Activated CD4-positive, alpha-beta memory T cell treated with anti-CD3 and anti-CD28 coated beads, Interleukin-2, amount 10 ng/mL, durations not matched to agents 7 days and 5 days (primary cell): ENCODE data around the gene PECR. TPM values are rescaled to one million over a fixed set of nuclear protein-coding genes. Genes with fewer than 3 reads are reported as not detected.
A peak's percentile ranks its signal among the peaks of the same experiment; 100 is the strongest.

Source experiments
- CTCF ChIA-PET: fragments of 350-600 bp; sonication (Branson Sonifier 250); formaldehyde crosslinking; loops from one replicate; lab custom pipeline; 2021; ENCODE audit warnings: antibody characterized with exemption, inconsistent platforms; lab: Charles Lee
- POLR2A ChIA-PET: fragments of 350-600 bp; sonication (Branson Sonifier 250); formaldehyde crosslinking; loops from one replicate; lab custom pipeline; 2021; ENCODE audit warnings: antibody characterized with exemption; lab: Charles Lee
- DNase-seq: peaks from one replicate; pipeline ENCODE4 v3.0.0-alpha.2; 2020
- H3K27ac Mint-ChIP-seq: one replicate; pipeline ENCODE4 v1.8.0; 2021; ENCODE audit warnings: mild to moderate bottlenecking, mixed read lengths
- H3K27me3 Mint-ChIP-seq: one replicate; pipeline ENCODE4 v1.8.0; 2021; ENCODE audit warnings: mixed read lengths
- H3K36me3 Mint-ChIP-seq: one replicate; pipeline ENCODE4 v1.8.0; 2021; ENCODE audit warnings: low read depth, mixed read lengths
- H3K4me1 Mint-ChIP-seq: one replicate; pipeline ENCODE4 v1.8.0; 2021; ENCODE audit warnings: mixed read lengths
- H3K4me3 Mint-ChIP-seq: one replicate; pipeline ENCODE4 v1.8.0; 2021; ENCODE audit warnings: mild to moderate bottlenecking, mixed read lengths
- H3K9me3 Mint-ChIP-seq: one replicate; pipeline ENCODE4 v1.8.0; 2021; ENCODE audit warnings: mixed read lengths
- total RNA-seq, 2 experiments: library from RNA; stranded (reverse); gene quantifications; one replicate each; pipeline ENCODE4 v1.2.3, GENCODE V29; 2021

The PECR gene
- total RNA-seq, 2 experiments from 2014 or later: 32.5 to 34.7 TPM

GRCh38 chr2:216039918-216040317, 41.7 kb downstream of the PECR start:
- H3K4me1 Mint-ChIP-seq: peaks cover 2% of the 10 kb centered on the region
- ChIA-PET POLR2A (no interaction called here), CTCF (interaction anchor here (0.6 to 1.6 kb wide), 3 partner anchors 11 to 770 kb away, joined by 3 to 4 read pairs (median 3); no protein-coding TSS in a partner anchor)
- no peaks in the 10 kb centered on the region for H3K9me3 Mint-ChIP-seq
- no peak overlapping the region for H3K4me3 Mint-ChIP-seq
- H3K36me3 Mint-ChIP-seq: peaks cover 38% of the 10 kb centered on the region
- no peak overlapping the region for H3K27ac Mint-ChIP-seq
- no peaks in the 10 kb centered on the region for H3K27me3 Mint-ChIP-seq
- no peak for DNase-seq

- H3K36me3 Mint-ChIP-seq: peaks cover 42% of the 10 kb centered on the region
- CTCF ChIA-PET: interaction anchor here (0.6 to 4.5 kb wide), 23 partner anchors 10 to 631 kb away, joined by 3 to 51 read pairs (median 7); partner anchors contain the start of genes PECR, TMEM169 and XRCC5
- H3K27me3 Mint-ChIP-seq: no peaks in the 10 kb centered on the region
- H3K4me1 Mint-ChIP-seq: peaks cover 49% of the 10 kb centered on the region
- POLR2A ChIA-PET: interaction anchor here (0.8 to 1.5 kb wide), 5 partner anchors 17 to 101 kb away, joined by 3 to 5 read pairs (median 3); partner anchors contain the start of genes PECR and TMEM169
- no peaks in the 10 kb centered on the region for H3K9me3 Mint-ChIP-seq
- DNase-seq: peak; percentile 83
- H3K4me3 Mint-ChIP-seq: no peak overlapping the region
- no peak overlapping the region for H3K27ac Mint-ChIP-seq
Observed at GRCh38 chr2:216034065-216034464, 47.5 kb downstream of the PECR start.

- POLR2A ChIA-PET: interaction anchor here (1.0 to 2.1 kb wide), 7 partner anchors 16 to 101 kb away, joined by 3 to 14 read pairs (median 5); partner anchors contain the start of genes PECR, TMEM169 and XRCC5
- DNase-seq: no peak
- peaks cover 42% of the 10 kb centered on the region for H3K36me3 Mint-ChIP-seq
- no peak overlapping the region for H3K27ac Mint-ChIP-seq
- CTCF ChIA-PET: interaction anchor here (0.6 to 4.5 kb wide), 23 partner anchors 9 to 632 kb away, joined by 3 to 51 read pairs (median 7); partner anchors contain the start of gene XRCC5
- no peaks in the 10 kb centered on the region for H3K27me3 Mint-ChIP-seq
- no peak overlapping the region for H3K4me3 Mint-ChIP-seq
- no peaks in the 10 kb centered on the region for H3K9me3 Mint-ChIP-seq
- peaks cover 49% of the 10 kb centered on the region for H3K4me1 Mint-ChIP-seq
Observed at GRCh38 chr2:216033403-216033802, 48.2 kb downstream of the PECR start.

- Mint-ChIP-seq H3K36me3 (peaks cover 35% of the 10 kb centered on the region), H3K9me3 (no peaks in the 10 kb centered on the region), H3K27me3 (no peaks in the 10 kb centered on the region), H3K4me3 (peak overlapping the region; percentile 15), H3K27ac (peak overlapping the region; percentile 78), H3K4me1 (peaks cover 49% of the 10 kb centered on the region)
- no peak for DNase-seq
- ChIA-PET POLR2A (interaction anchor here (0.9 to 2.1 kb wide), 9 partner anchors 15 to 88 kb away, joined by 3 to 14 read pairs (median 4); partner anchors contain the start of genes PECR, TMEM169 and XRCC5), CTCF (interaction anchor here (0.6 to 4.5 kb wide), 17 partner anchors 9 to 635 kb away, joined by 3 to 51 read pairs (median 5); partner anchors contain the start of genes MREG and XRCC5)
Observed at GRCh38 chr2:216031960-216032689, 49.5 kb downstream of the PECR start.

- peaks cover 49% of the 10 kb centered on the region for H3K4me1 Mint-ChIP-seq
- no peak for DNase-seq
- ChIA-PET CTCF (interaction anchor here (1.0 to 1.1 kb wide), 2 partner anchors 13 to 80 kb away, joined by 3 to 5 read pairs; no protein-coding TSS in a partner anchor), POLR2A (no interaction called here)
- peaks cover 35% of the 10 kb centered on the region for H3K36me3 Mint-ChIP-seq
- no peaks in the 10 kb centered on the region for H3K9me3 Mint-ChIP-seq
- no peak overlapping the region for H3K4me3 Mint-ChIP-seq
- H3K27ac Mint-ChIP-seq: peak overlapping the region; percentile 49
- no peaks in the 10 kb centered on the region for H3K27me3 Mint-ChIP-seq
Observed at GRCh38 chr2:216030216-216030615, 51.4 kb downstream of the PECR start.

- Mint-ChIP-seq H3K27ac (peak overlapping the region; percentile 49), H3K4me1 (peaks cover 49% of the 10 kb centered on the region), H3K4me3 (no peak overlapping the region), H3K36me3 (peaks cover 29% of the 10 kb centered on the region), H3K27me3 (no peaks in the 10 kb centered on the region), H3K9me3 (no peaks in the 10 kb centered on the region)
- POLR2A ChIA-PET: no interaction called here
- CTCF ChIA-PET: interaction anchor here (1.0 to 1.5 kb wide), 3 partner anchors 12 to 79 kb away, joined by 3 to 6 read pairs (median 5); no protein-coding TSS in a partner anchor
- peak; percentile 27 for DNase-seq
Observed at GRCh38 chr2:216029416-216030129, 52.0 kb downstream of the PECR start.

GRCh38 chr2:216024779-216025336, 56.8 kb downstream of the PECR start:
- ChIA-PET POLR2A (interaction anchor here (1.8 kb wide), 1 partner anchor 8 kb away, joined by 8 read pairs; no protein-coding TSS in a partner anchor), CTCF (interaction anchor here (0.6 to 5.3 kb wide), 9 partner anchors 8 to 85 kb away, joined by 3 to 51 read pairs (median 4); no protein-coding TSS in a partner anchor)
- H3K36me3 Mint-ChIP-seq: peaks cover 7% of the 10 kb centered on the region
- no peaks in the 10 kb centered on the region for H3K9me3 Mint-ChIP-seq
- no peak overlapping the region for H3K27ac Mint-ChIP-seq
- peaks cover 6% of the 10 kb centered on the region for H3K4me1 Mint-ChIP-seq
- H3K27me3 Mint-ChIP-seq: no peaks in the 10 kb centered on the region
- H3K4me3 Mint-ChIP-seq: no peak overlapping the region
- DNase-seq: no peak

GRCh38 chr2:216023055-216023648, 58.5 kb downstream of the PECR start:
- peak; percentile 59 for DNase-seq
- POLR2A ChIA-PET: no interaction called here

GRCh38 chr2:216021768-216022565, 59.6 kb downstream of the PECR start:
- H3K9me3 Mint-ChIP-seq: no peaks in the 10 kb centered on the region
- no peak overlapping the region for H3K27ac Mint-ChIP-seq
- peaks cover 9% of the 10 kb centered on the region for H3K36me3 Mint-ChIP-seq
- ChIA-PET POLR2A (interaction anchor here (0.6 kb wide), 1 partner anchor 16 kb away, joined by 4 read pairs; no protein-coding TSS in a partner anchor), CTCF (interaction anchor here (1.1 to 6.1 kb wide), 10 partner anchors 11 to 111 kb away, joined by 3 to 68 read pairs (median 4); no protein-coding TSS in a partner anchor)
- no peak for DNase-seq
- no peaks in the 10 kb centered on the region for H3K27me3 Mint-ChIP-seq
- peaks cover 16% of the 10 kb centered on the region for H3K4me1 Mint-ChIP-seq
- no peak overlapping the region for H3K4me3 Mint-ChIP-seq

More at GRCh38 chr2:216023055-216023648, 58.5 kb downstream of the PECR start:
- no peaks in the 10 kb centered on the region for H3K9me3 Mint-ChIP-seq
- no peak overlapping the region for H3K4me3 Mint-ChIP-seq
- H3K27ac Mint-ChIP-seq: no peak overlapping the region
- CTCF ChIA-PET: interaction anchor here (0.6 to 6.1 kb wide), 18 partner anchors 10 to 621 kb away, joined by 3 to 68 read pairs (median 4); partner anchors contain the start of gene PECR
- peaks cover 7% of the 10 kb centered on the region for H3K36me3 Mint-ChIP-seq
- H3K4me1 Mint-ChIP-seq: peaks cover 6% of the 10 kb centered on the region
- H3K27me3 Mint-ChIP-seq: no peaks in the 10 kb centered on the region

GRCh38 chr2:216018709-216019108, 62.9 kb downstream of the PECR start:
- H3K4me3 Mint-ChIP-seq: no peak overlapping the region
- no peaks in the 10 kb centered on the region for H3K9me3 Mint-ChIP-seq
- POLR2A ChIA-PET: interaction anchor here (3.6 kb wide), 1 partner anchor 14 kb away, joined by 14 read pairs; no protein-coding TSS in a partner anchor

GRCh38 chr2:216017365-216017764, 64.2 kb downstream of the PECR start:
- no peaks in the 10 kb centered on the region for H3K9me3 Mint-ChIP-seq
- CTCF ChIA-PET: interaction anchor here (0.7 to 4.4 kb wide), 9 partner anchors 8 to 93 kb away, joined by 3 to 49 read pairs (median 6); no protein-coding TSS in a partner anchor
- no peaks in the 10 kb centered on the region for H3K27me3 Mint-ChIP-seq
- H3K4me3 Mint-ChIP-seq: no peak overlapping the region
- H3K27ac Mint-ChIP-seq: peak overlapping the region; percentile 91
- POLR2A ChIA-PET: interaction anchor here (1.6 to 3.6 kb wide), 7 partner anchors 8 to 92 kb away, joined by 3 to 19 read pairs (median 11); partner anchors contain the start of gene XRCC5
- peaks cover 53% of the 10 kb centered on the region for H3K4me1 Mint-ChIP-seq
- peaks cover 17% of the 10 kb centered on the region for H3K36me3 Mint-ChIP-seq
- DNase-seq: peak; percentile 64

More at GRCh38 chr2:216018709-216019108, 62.9 kb downstream of the PECR start:
- Mint-ChIP-seq H3K27me3 (no peaks in the 10 kb centered on the region), H3K4me1 (peaks cover 44% of the 10 kb centered on the region), H3K36me3 (peaks cover 17% of the 10 kb centered on the region), H3K27ac (no peak overlapping the region)
- no peak for DNase-seq
- CTCF ChIA-PET: interaction anchor here (0.6 to 6.1 kb wide), 4 partner anchors 14 to 184 kb away, joined by 3 to 68 read pairs (median 26); no protein-coding TSS in a partner anchor
